Memory B cell (primary cell): ENCODE results near the gene KLHL42.

Source experiments
- ATAC-seq: fragments of 150-1000 bp; cut with Tn5 transposase; 2 replicates; pipeline ENCODE4 v1.10.0; 2021; ENCODE audit warnings: low read depth, mild to moderate bottlenecking, moderate library complexity
- DNase-seq, 2 donors: peaks; one replicate each; pipeline ENCODE4 v3.0.0; 2022; ENCODE audit warnings: low spot score in 2 of 2
- H3K27ac Mint-ChIP-seq: one replicate; pipeline ENCODE4 v1.8.0; 2022; ENCODE audit warnings: mild to moderate bottlenecking, moderate library complexity, mixed read lengths
- H3K27me3 Mint-ChIP-seq: one replicate; pipeline ENCODE4 v1.8.0; 2022; ENCODE audit warnings: mixed read lengths
- H3K36me3 Mint-ChIP-seq: one replicate; pipeline ENCODE4 v1.8.0; 2022; ENCODE audit warnings: mild to moderate bottlenecking, mixed read lengths
- H3K4me1 Mint-ChIP-seq: one replicate; pipeline ENCODE4 v1.8.0; 2022; ENCODE audit warnings: mixed read lengths
- H3K4me3 Mint-ChIP-seq: one replicate; pipeline ENCODE4 v1.8.0; 2022; ENCODE audit warnings: mild to moderate bottlenecking, moderate library complexity, mixed read lengths
- H3K9me3 Mint-ChIP-seq: one replicate; pipeline ENCODE4 v1.8.0; 2022; ENCODE audit warnings: mixed read lengths

Gene KLHL42

DNA sequence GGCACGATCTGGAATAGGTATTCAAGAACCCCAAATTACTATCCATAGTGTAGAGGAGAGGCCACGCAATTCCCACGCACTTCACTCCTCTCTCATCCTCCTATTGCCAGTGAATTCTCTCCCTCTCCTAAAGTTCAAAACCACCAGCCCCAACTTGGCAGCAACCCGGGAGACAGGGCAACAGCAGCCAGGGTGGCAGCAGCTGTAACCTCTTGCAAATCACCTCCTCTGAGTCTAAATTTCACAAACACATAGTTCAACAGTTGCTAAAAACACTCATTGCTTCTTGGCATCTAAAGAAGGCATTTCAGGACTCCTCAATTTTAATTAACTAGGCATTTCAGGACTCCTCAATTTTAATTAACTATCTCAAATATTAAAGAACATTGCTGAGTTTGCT, 37.7 kb downstream of the KLHL42 start:
- H3K4me1 Mint-ChIP-seq: peaks cover 9% of the 10 kb centered on the region
- H3K27me3 Mint-ChIP-seq: peaks cover 4% of the 10 kb centered on the region
- DNase-seq (no peak), ATAC-seq (no peak)
- no peak overlapping the region for H3K4me3 Mint-ChIP-seq
- H3K27ac Mint-ChIP-seq: no peak overlapping the region
- H3K36me3 Mint-ChIP-seq: no peaks in the 10 kb centered on the region
- H3K9me3 Mint-ChIP-seq: no peaks in the 10 kb centered on the region

DNA sequence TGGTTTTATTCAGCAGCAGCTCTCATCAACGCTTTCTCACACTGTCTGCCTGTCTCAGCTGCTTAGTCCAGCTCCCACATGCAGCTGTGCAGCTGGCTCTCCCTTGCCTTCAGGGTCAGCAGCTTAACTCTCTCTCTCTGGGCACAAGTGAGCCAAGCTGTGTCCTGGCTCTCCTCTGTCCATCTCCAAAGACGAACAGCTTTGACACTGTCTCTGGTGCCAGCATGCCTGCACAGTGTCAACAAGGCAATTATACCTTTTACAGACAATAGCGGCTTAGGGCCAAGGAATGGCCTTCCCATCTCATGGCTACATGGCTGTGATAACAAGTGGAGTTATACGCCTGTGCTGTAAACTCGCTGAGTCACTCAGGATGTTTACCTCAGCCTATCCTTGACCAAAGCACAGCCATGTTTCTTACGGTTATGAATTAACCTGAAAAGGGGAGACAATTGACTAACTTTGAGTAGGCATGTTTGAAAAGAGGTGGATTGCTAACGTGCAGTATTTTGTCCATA, 38.4 kb downstream of the KLHL42 start:
- peaks cover 15% of the 10 kb centered on the region for H3K4me1 Mint-ChIP-seq
- ATAC-seq: no peak
- H3K27ac Mint-ChIP-seq: no peak overlapping the region
- peaks cover 4% of the 10 kb centered on the region for H3K27me3 Mint-ChIP-seq
- H3K36me3 Mint-ChIP-seq: no peaks in the 10 kb centered on the region
- no peaks in the 10 kb centered on the region for H3K9me3 Mint-ChIP-seq
- DNase-seq: no peak
- no peak overlapping the region for H3K4me3 Mint-ChIP-seq

- H3K27ac Mint-ChIP-seq: no peak overlapping the region
- peaks cover 25% of the 10 kb centered on the region for H3K4me1 Mint-ChIP-seq
- no peak overlapping the region for H3K4me3 Mint-ChIP-seq
- H3K27me3 Mint-ChIP-seq: peaks cover 4% of the 10 kb centered on the region
- no peaks in the 10 kb centered on the region for H3K36me3 Mint-ChIP-seq
- no peak for DNase-seq
- ATAC-seq: no peak
- no peaks in the 10 kb centered on the region for H3K9me3 Mint-ChIP-seq
Observed at GRCh38 chr12:27820564-27820963, 40.5 kb downstream of the KLHL42 start.

GRCh38 chr12:27821259-27821973, 41.4 kb downstream of the KLHL42 start:
- peak overlapping the region; percentile 85 for H3K27ac Mint-ChIP-seq
- peaks cover 2% of the 10 kb centered on the region for H3K27me3 Mint-ChIP-seq
- no peaks in the 10 kb centered on the region for H3K36me3 Mint-ChIP-seq
- peaks cover 25% of the 10 kb centered on the region for H3K4me1 Mint-ChIP-seq
- ATAC-seq (no peak), DNase-seq (peak; percentile 34 to 55)
- H3K4me3 Mint-ChIP-seq: peak overlapping the region; percentile 62
- H3K9me3 Mint-ChIP-seq: no peaks in the 10 kb centered on the region

DNA sequence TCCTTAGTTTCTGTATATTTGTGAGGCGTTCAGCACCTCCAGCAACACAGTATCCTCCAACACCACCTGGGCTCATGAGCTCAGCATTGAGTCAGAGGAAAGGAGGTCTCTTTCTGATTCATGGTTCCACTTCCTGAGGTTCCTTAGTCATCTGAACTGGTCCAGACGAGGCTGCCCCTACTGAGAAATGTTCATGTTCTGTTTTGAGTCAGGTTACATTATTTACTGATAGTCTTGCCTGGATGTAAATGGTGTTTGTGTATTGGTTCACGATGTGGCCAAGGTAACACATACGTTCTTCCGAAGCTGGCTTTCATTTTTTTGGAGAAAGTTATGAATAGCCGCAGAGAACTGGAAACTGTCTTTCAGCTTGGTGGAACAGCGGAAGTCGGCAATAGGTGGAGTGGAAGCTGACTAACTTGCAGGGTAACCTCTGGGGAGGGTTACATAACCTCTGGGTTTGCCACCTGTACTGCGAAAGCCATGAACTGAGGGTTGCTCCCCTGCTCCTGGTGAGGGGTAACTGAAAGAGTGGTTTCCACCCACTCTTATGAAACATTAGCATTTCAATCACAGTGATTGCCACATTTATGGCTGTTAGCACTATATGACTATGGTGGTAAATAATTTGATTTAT, 42.2 kb downstream of the KLHL42 start:
- Mint-ChIP-seq H3K36me3 (no peaks in the 10 kb centered on the region), H3K27ac (peak overlapping the region; percentile 85), H3K4me1 (peaks cover 25% of the 10 kb centered on the region), H3K9me3 (no peaks in the 10 kb centered on the region), H3K27me3 (peaks cover 2% of the 10 kb centered on the region), H3K4me3 (peak overlapping the region; percentile 82)
- DNase-seq (peak; percentile 15 to 21), ATAC-seq (peak; percentile 62)

DNA sequence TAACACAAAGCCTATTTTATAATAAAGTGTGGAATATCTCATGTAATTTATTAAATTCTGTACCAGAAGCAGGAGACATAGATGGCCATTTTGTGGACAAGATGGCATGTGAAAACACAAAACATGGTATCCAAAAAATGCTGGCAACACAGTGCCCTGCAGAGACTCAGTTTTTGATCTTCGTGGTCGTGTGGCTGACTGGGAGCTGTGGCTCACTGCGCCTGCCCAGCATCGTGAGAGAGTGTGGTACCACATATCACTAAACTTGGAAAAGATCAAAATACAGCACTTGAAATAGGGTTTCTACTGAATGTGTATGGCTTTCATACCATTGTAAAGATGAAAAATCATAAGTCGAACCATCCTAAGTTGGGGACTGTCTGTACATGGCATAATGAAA, 43.0 kb downstream of the KLHL42 start:
- Mint-ChIP-seq H3K9me3 (no peaks in the 10 kb centered on the region), H3K27me3 (no peaks in the 10 kb centered on the region), H3K4me1 (peaks cover 25% of the 10 kb centered on the region), H3K36me3 (no peaks in the 10 kb centered on the region), H3K27ac (peak overlapping the region; percentile 85), H3K4me3 (peak overlapping the region; percentile 78)
- ATAC-seq (no peak), DNase-seq (no peak)

DNA sequence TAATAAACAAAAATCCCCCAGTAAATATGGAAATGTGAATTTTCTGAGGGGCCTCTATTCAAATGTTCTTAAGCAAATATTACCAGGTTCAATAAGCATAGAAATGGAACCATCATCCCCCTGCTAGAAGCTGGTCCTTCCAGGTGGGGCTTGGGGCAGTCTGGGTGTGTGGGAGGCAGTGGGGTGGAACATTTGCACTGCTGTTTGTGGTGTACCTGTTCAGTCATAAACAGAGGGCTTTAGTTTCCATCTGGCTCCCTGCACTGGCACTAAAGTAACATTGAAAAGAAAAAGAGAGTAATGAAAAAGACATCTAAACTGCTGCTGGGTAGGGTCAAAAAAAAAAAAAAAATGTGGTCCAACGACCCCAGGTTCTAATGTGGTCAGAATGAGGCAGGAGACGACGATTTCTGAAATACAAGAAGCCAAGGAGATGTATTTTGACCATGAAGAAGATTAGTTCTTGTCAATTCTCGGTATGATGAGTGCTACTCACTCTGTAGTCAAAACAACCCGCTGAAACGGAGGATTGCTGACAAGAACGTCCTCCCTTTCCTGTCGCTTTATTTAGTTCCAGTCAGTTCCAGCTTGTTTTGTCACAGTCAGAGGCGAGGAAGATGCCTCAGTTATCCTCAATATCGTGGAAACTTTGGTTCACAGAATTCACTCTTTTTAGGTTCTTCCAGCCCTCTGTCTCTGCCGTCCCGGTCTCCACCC, 44.3 kb downstream of the KLHL42 start:
- H3K4me1 Mint-ChIP-seq: peaks cover 25% of the 10 kb centered on the region
- no peaks in the 10 kb centered on the region for H3K27me3 Mint-ChIP-seq
- H3K36me3 Mint-ChIP-seq: no peaks in the 10 kb centered on the region
- no peaks in the 10 kb centered on the region for H3K9me3 Mint-ChIP-seq
- ATAC-seq (peak; percentile 78), DNase-seq (peak in 1 of 2 donors; percentile 32)
- H3K4me3 Mint-ChIP-seq: peak overlapping the region; percentile 78
- H3K27ac Mint-ChIP-seq: peak overlapping the region; percentile 85

DNA sequence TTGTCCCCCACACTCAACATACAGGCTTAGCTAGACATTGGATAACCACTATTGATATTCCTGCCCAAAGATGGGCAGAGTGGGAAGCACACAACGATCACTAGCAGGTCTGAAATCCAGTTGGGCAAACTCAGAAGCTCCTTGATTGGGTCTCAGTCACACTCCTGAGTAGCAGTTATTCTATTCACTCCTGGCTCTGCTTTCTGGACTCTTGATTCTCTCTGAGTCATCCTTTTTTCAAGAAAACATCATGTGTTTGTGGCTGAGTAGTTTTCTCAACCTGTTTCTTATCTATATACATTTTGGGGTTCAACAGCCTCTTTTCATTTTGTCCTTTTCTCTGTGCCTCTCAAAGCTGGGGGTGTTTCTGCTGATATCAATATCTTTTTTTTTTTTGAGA, 46.0 kb downstream of the KLHL42 start:
- H3K27me3 Mint-ChIP-seq: no peaks in the 10 kb centered on the region
- H3K36me3 Mint-ChIP-seq: no peaks in the 10 kb centered on the region
- H3K4me3 Mint-ChIP-seq: no peak overlapping the region
- ATAC-seq (no peak), DNase-seq (no peak)
- H3K27ac Mint-ChIP-seq: no peak overlapping the region
- peaks cover 25% of the 10 kb centered on the region for H3K4me1 Mint-ChIP-seq
- no peaks in the 10 kb centered on the region for H3K9me3 Mint-ChIP-seq

DNA sequence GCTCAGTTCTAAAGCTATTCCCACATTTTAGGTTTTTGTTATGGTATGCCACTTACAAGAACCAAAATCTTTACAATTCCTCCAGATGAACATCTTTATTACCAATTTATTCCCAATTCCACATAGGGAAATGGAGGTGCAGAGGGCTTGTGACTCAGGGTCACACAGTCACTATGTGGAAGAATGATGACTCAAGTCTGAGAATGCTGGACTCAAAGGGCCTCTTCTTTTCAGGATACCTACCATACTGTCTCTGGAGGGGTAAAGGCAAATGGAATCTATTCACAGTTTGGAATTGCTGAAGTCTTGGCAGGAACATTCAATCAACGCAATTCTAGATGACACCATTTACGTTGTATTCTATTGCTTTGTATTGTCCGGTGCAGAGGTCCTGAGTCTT, 48.2 kb downstream of the KLHL42 start:
- DNase-seq (no peak), ATAC-seq (no peak)
- Mint-ChIP-seq H3K27me3 (no peaks in the 10 kb centered on the region), H3K4me1 (peaks cover 12% of the 10 kb centered on the region), H3K27ac (no peak overlapping the region), H3K9me3 (no peaks in the 10 kb centered on the region), H3K4me3 (no peak overlapping the region), H3K36me3 (no peaks in the 10 kb centered on the region)

DNA sequence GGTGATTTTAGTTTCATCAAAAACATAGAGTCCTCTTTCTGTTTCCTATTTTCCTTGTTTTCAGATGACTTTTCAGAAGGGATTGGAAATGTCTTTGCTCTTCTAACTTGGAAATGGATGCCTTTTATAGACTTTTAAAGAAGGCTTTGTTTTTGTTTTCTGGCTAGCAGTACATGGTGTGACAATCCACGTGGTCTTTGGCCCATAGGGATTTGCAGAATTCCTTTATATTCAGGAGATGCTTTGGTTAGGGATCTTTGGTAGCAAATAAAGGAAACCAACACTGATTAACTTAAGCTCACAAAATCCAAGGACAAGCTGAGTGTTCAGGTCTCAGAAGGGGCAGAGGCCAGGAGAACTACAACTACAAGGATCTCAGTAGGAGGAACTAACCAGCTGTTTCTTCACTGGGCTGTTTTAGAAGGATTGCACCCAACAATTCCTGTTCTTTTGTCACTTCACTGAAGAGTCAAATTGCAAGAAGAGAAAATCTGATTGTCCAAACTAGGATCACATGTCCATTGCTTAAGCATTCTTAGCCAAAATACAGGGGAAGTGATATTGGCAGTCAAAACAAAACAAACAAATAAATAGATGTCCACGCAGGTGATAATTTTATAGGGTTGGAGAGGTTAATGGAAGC, 58.6 kb downstream of the KLHL42 start:
- no peak overlapping the region for H3K4me3 Mint-ChIP-seq
- no peaks in the 10 kb centered on the region for H3K36me3 Mint-ChIP-seq
- peaks cover 2% of the 10 kb centered on the region for H3K9me3 Mint-ChIP-seq
- no peaks in the 10 kb centered on the region for H3K27me3 Mint-ChIP-seq
- H3K4me1 Mint-ChIP-seq: peaks cover 6% of the 10 kb centered on the region
- ATAC-seq (no peak), DNase-seq (no peak)
- no peak overlapping the region for H3K27ac Mint-ChIP-seq

DNA sequence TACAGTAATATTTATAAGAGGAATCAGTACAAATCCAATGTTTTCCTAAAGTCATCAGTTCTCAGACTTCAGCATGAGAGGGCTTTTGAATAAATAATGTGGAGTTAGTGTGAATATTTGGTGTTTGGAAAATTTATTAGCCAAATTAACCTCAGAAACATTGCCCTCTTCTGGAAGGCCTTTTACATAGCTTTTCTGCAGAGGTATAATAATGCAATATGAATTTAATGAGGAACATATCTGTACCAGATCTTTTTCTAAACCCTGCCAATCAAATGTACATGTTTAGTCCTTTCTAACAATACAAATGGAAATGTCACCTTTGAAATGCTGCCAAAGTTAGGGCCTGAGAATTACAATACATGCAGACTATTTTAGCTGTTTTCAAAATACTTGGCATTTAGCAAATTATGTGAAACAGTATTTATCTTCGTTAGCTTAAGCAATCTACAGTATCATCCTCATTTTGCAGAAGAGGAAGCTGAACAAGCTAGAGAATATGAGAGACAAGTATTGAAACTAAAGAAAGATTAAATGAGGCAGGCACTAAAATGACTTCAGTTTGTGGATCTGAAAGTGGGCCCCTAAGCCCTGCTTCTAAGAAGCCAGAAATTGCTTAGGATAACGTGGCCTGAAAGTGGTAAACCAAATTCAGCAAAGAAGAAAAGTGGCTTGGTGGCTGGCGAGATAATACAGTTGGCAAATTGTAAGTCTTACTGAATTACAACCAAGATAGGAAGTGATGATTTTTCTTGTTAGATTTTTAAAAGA, 60.4 kb downstream of the KLHL42 start:
- ATAC-seq: no peak
- no peak overlapping the region for H3K4me3 Mint-ChIP-seq
- H3K27ac Mint-ChIP-seq: peak overlapping the region; percentile 48

GRCh38 chr12:27841392-27841882, 61.4 kb downstream of the KLHL42 start:
- Mint-ChIP-seq H3K27ac (no peak overlapping the region), H3K4me1 (peaks cover 8% of the 10 kb centered on the region), H3K36me3 (no peaks in the 10 kb centered on the region), H3K4me3 (no peak overlapping the region), H3K9me3 (no peaks in the 10 kb centered on the region), H3K27me3 (no peaks in the 10 kb centered on the region)
- ATAC-seq (no peak), DNase-seq (no peak)

More for the DNA sequence above, 60.4 kb downstream of the KLHL42 start:
- no peak for DNase-seq
- H3K9me3 Mint-ChIP-seq: no peaks in the 10 kb centered on the region
- no peaks in the 10 kb centered on the region for H3K27me3 Mint-ChIP-seq
- peaks cover 8% of the 10 kb centered on the region for H3K4me1 Mint-ChIP-seq
- H3K36me3 Mint-ChIP-seq: no peaks in the 10 kb centered on the region

GRCh38 chr12:27843714-27844245, 63.7 kb downstream of the KLHL42 start:
- peaks cover 8% of the 10 kb centered on the region for H3K4me1 Mint-ChIP-seq
- DNase-seq (no peak), ATAC-seq (no peak)
- H3K9me3 Mint-ChIP-seq: peaks cover 3% of the 10 kb centered on the region
- H3K27me3 Mint-ChIP-seq: peaks cover 3% of the 10 kb centered on the region
- no peak overlapping the region for H3K4me3 Mint-ChIP-seq
- H3K36me3 Mint-ChIP-seq: no peaks in the 10 kb centered on the region
- no peak overlapping the region for H3K27ac Mint-ChIP-seq
